ENCODE results near the gene FUNDC1. TPM values are rescaled to one million over a fixed set of nuclear protein-coding genes. Genes with fewer than 3 reads are reported as not detected.

The FUNDC1 gene
- total RNA-seq, 1 donor from 2014 or later, result 34.9 TPM

GRCh38 chrX:44480591-44480990 lies 62.1 kb downstream of the FUNDC1 start:
- no peak overlapping the region for H3K4me2 ChIP-seq
- Mint-ChIP-seq H3K36me3 (no peaks in the 10 kb centered on the region), H3K27me3 (ENCODE audit: insufficient read depth, low read depth) (peaks cover 10% of the 10 kb centered on the region), H3K4me3 (no peak overlapping the region), H3K9me3 (peaks cover 13% of the 10 kb centered on the region), H3K27ac (no peak overlapping the region), H3K4me1 (peaks cover 3% of the 10 kb centered on the region)
- H2AFZ ChIP-seq (replicated peaks), result no peak overlapping the region
- no peaks in the 10 kb centered on the region for H3K36me3 ChIP-seq
- no peak overlapping the region for H3K27ac ChIP-seq
- H3K9me3 ChIP-seq (ENCODE audit: low read depth), result no peaks in the 10 kb centered on the region
- H3K4me3 ChIP-seq, result no peak overlapping the region
- H4K20me1 ChIP-seq (ENCODE audit: low read depth), result no peaks in the 10 kb centered on the region
- H3K79me2 ChIP-seq (ENCODE audit: low read depth), result no peaks in the 10 kb centered on the region
- H3K4me1 ChIP-seq, result no peaks in the 10 kb centered on the region
- H3F3A ChIP-seq (ENCODE audit: low read depth), result no peaks in the 10 kb centered on the region
- TF ChIP-seq EZH2 (IDR thresholded peaks at IDR 0.05) (no peak), EZH2phosphoT487 (IDR thresholded peaks at IDR 0.05) (no peak)
- TF ChIP-seq, protein P1, sequence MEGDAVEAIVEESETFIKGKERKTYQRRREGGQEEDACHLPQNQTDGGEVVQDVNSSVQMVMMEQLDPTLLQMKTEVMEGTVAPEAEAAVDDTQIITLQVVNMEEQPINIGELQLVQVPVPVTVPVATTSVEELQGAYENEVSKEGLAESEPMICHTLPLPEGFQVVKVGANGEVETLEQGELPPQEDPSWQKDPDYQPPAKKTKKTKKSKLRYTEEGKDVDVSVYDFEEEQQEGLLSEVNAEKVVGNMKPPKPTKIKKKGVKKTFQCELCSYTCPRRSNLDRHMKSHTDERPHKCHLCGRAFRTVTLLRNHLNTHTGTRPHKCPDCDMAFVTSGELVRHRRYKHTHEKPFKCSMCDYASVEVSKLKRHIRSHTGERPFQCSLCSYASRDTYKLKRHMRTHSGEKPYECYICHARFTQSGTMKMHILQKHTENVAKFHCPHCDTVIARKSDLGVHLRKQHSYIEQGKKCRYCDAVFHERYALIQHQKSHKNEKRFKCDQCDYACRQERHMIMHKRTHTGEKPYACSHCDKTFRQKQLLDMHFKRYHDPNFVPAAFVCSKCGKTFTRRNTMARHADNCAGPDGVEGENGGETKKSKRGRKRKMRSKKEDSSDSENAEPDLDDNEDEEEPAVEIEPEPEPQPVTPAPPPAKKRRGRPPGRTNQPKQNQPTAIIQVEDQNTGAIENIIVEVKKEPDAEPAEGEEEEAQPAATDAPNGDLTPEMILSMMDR (IDR thresholded peaks at IDR 0.05), result no peak
- no peak for DNase-seq (ENCODE audit: low spot score)
- H3K27me3 ChIP-seq, result no peaks in the 10 kb centered on the region
- H3K9ac ChIP-seq, result no peak overlapping the region

GRCh38 chrX:44474410-44474809 lies 68.2 kb downstream of the FUNDC1 start:
- Mint-ChIP-seq H3K9me3 (peaks cover 11% of the 10 kb centered on the region), H3K4me1 (peaks cover 3% of the 10 kb centered on the region), H3K36me3 (no peaks in the 10 kb centered on the region), H3K4me3 (no peak overlapping the region), H3K27ac (no peak overlapping the region), H3K27me3 (ENCODE audit: insufficient read depth, low read depth) (peaks cover under 1% of the 10 kb centered on the region)
- Histone ChIP-seq H3K4me1 (no peaks in the 10 kb centered on the region), H3K4me3 (no peak overlapping the region), H3K4me2 (no peak overlapping the region), H4K20me1 (ENCODE audit: low read depth) (no peaks in the 10 kb centered on the region), H3F3A (ENCODE audit: low read depth) (no peaks in the 10 kb centered on the region), H3K27me3 (no peaks in the 10 kb centered on the region), H3K9ac (no peak overlapping the region), H3K9me3 (ENCODE audit: low read depth) (no peaks in the 10 kb centered on the region), H3K79me2 (ENCODE audit: low read depth) (no peaks in the 10 kb centered on the region), H3K36me3 (no peaks in the 10 kb centered on the region), H3K27ac (no peak overlapping the region), H2AFZ (replicated peaks) (no peak overlapping the region)
- TF ChIP-seq, protein P1 (IDR thresholded peaks at IDR 0.05), result no peak
- TF ChIP-seq EZH2phosphoT487 (IDR thresholded peaks at IDR 0.05) (no peak), EZH2 (IDR thresholded peaks at IDR 0.05) (no peak)
- DNase-seq (ENCODE audit: low spot score), result no peak

Other genes with a start within 250 kb of the FUNDC1 start
- 1.7 and 3.2 TPM in 2 replicates for gene EFHC2, start 199.2 kb downstream of the FUNDC1 start, total RNA-seq (ENCODE audit: low replicate concordance)